ENCODE measurements around the gene KRT80.

KRT80 gene

GRCh38 chr12:52147964-52148463 lies 43.8 kb downstream of the KRT80 start:
- no peak for DNase-seq (ENCODE audit: low read depth)
- no peak for TF ChIP-seq CTCF (IDR thresholded peaks at IDR 0.05; ENCODE audit: low read depth, low read length, missing control alignments)
- no peak overlapping the region for H3K4me3 ChIP-seq (ENCODE audit: low read depth, low read length)

- TF ChIP-seq CTCF (IDR thresholded peaks at IDR 0.05; ENCODE audit: low read depth, low read length, missing control alignments) = no peak
- DNase-seq (ENCODE audit: low read depth) = no peak
- H3K4me3 ChIP-seq (ENCODE audit: low read depth, low read length) = no peak overlapping the region
Observed at GRCh38 chr12:52147367-52147963, 44.3 kb downstream of the KRT80 start.

- TF ChIP-seq CTCF (IDR thresholded peaks at IDR 0.05; ENCODE audit: low read depth, low read length, missing control alignments) = no peak
- no peak for DNase-seq (ENCODE audit: low read depth)
- H3K4me3 ChIP-seq (ENCODE audit: low read depth, low read length) = no peak overlapping the region
Observed at GRCh38 chr12:52146822-52147366, 44.9 kb downstream of the KRT80 start.

GRCh38 chr12:52146089-52146821 lies 45.6 kb downstream of the KRT80 start:
- TF ChIP-seq CTCF (IDR thresholded peaks at IDR 0.05; ENCODE audit: low read depth, low read length, missing control alignments) = no peak
- DNase-seq (ENCODE audit: low read depth) = no peak
- H3K4me3 ChIP-seq (ENCODE audit: low read depth, low read length) = no peak overlapping the region

- DNase-seq (ENCODE audit: low read depth) = no peak
- no peak for TF ChIP-seq CTCF (IDR thresholded peaks at IDR 0.05; ENCODE audit: low read depth, low read length, missing control alignments)
- H3K4me3 ChIP-seq (ENCODE audit: low read depth, low read length) = no peak overlapping the region
Observed at GRCh38 chr12:52145228-52146088, 46.4 kb downstream of the KRT80 start.

- no peak overlapping the region for H3K4me3 ChIP-seq (ENCODE audit: low read depth, low read length)
- TF ChIP-seq CTCF (IDR thresholded peaks at IDR 0.05; ENCODE audit: low read depth, low read length, missing control alignments) = no peak
- DNase-seq (ENCODE audit: low read depth) = no peak
Observed at GRCh38 chr12:52144512-52145227, 47.1 kb downstream of the KRT80 start.
